Measurements from ENCODE around the gene CLEC16A.
A peak's percentile ranks its signal among the peaks of the same experiment; 100 is the strongest.

The CLEC16A gene, protein sequence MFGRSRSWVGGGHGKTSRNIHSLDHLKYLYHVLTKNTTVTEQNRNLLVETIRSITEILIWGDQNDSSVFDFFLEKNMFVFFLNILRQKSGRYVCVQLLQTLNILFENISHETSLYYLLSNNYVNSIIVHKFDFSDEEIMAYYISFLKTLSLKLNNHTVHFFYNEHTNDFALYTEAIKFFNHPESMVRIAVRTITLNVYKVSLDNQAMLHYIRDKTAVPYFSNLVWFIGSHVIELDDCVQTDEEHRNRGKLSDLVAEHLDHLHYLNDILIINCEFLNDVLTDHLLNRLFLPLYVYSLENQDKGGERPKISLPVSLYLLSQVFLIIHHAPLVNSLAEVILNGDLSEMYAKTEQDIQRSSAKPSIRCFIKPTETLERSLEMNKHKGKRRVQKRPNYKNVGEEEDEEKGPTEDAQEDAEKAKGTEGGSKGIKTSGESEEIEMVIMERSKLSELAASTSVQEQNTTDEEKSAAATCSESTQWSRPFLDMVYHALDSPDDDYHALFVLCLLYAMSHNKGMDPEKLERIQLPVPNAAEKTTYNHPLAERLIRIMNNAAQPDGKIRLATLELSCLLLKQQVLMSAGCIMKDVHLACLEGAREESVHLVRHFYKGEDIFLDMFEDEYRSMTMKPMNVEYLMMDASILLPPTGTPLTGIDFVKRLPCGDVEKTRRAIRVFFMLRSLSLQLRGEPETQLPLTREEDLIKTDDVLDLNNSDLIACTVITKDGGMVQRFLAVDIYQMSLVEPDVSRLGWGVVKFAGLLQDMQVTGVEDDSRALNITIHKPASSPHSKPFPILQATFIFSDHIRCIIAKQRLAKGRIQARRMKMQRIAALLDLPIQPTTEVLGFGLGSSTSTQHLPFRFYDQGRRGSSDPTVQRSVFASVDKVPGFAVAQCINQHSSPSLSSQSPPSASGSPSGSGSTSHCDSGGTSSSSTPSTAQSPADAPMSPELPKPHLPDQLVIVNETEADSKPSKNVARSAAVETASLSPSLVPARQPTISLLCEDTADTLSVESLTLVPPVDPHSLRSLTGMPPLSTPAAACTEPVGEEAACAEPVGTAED

DNA sequence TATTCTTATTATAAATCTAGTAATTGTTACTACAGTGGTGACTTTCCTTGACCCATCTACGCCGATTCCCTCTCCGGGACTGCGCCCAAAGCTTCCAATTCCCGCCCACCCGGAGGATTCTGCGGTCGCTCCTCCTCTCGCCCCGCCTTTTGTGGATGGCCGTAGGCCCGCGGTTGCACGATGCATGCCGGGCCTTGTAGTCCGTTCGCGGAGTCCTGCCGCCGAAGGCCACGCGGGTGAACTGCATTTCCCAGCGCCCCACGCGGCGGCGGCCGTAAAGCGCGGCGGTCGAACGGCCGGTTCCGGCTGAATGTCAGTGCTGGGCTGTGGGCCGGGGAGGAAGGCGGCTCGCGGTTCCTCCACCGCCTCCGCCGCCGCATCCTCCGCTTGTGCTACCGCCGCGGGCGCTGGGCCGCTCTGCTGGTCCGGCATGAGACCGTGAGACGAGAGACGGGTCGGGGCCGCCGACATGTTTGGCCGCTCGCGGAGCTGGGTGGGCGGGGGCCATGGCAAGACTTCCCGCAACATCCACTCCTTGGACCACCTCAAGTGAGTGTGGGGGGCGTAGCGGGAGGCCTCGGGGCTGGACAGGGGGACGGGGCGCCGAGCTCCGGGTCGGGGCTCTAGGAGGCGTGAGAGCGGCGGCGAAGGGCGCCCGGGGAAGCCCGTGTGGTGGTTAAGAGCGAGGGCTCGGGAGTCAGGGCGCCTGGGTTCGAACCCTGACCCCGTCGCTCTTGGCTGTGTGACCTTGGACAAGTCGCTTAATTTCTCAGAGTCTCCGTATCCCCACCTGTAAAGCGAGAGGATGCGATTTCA is at the start of gene CLEC16A:
Gene CLEC16A (plus strand): TSS at position 316 of the 816 bp plus-strand sequence. CDS start 154 bp downstream, at position 470.
- DNase-seq, result peak; percentile 96

DNA sequence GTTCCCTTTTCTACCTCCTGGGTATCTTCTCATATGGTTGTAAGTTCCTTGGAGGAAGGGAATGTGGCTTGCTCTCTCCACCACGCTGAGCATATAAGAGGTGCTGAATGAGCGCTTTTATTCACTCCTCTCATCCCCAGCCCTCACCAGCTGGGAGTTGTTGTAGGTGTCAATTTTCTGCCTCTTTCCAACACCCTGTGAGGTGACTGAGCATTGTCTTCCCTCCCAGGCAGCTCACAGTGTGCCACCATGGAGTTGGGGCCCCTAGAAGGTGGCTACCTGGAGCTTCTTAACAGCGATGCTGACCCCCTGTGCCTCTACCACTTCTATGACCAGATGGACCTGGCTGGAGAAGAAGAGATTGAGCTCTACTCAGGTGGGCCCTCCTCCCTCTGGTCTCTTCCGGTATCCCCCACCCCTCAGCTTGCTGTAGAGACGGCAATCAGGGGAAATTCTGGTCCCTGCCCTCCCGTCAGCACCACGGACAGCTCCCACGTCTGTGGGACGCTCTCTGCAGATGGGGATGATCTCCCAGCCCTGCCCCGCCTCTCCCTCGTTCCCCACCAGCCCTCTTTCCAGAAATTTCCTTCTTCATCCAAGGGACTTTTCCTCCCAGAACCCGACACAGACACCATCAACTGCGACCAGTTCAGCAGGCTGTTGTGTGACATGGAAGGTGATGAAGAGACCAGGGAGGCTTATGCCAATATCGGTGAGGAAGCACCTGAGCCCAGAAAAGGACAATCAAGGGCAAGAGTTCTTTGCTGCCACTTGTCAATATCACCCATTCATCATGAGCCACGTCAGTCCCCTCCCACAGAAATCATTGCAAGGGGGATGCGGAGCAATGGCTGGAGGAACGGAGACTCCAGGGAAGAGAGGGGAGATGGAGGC is 49.1 kb upstream of the CLEC16A start:
- peak; percentile 62 for DNase-seq

DNA sequence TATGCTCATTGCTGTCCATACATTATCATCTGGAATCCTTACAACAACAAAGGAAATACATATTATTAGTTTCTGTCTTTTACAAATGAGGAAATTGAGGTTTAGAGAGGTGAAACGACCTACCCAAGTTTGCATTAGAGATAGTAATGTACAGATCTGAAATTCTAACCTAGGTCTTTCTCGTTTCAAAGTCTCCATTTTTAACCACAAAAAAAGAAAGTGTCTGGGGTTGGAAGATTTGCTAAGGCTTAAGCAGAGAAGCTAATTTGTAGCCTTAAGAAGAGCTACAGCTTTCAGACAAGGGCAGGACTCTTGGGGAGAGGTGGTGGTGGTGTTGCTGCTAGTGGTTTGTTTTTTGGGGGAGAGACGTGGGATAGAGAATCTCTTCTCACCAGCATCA is 48.2 kb upstream of the CLEC16A start:
- no peak for DNase-seq

DNA sequence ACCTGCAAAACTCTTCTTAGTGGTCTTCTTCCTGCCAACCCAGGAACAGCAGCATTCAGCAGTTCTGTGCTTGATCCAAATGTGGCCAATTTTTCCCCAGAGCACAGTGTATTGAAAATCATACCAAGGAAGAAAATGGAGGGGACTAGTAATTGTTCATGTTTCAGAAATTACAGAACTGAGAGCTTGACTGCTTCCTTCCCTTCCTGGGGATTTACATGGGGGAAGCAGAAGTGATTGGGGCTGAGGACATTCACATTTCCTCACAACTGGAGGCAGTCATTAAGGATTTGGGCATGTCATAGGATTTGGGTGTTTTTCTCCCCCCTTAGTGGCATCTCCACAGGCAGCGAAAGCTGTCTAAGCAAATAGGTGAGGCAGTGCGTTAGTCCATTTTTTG is 47.6 kb upstream of the CLEC16A start:
- no peak for DNase-seq

DNA sequence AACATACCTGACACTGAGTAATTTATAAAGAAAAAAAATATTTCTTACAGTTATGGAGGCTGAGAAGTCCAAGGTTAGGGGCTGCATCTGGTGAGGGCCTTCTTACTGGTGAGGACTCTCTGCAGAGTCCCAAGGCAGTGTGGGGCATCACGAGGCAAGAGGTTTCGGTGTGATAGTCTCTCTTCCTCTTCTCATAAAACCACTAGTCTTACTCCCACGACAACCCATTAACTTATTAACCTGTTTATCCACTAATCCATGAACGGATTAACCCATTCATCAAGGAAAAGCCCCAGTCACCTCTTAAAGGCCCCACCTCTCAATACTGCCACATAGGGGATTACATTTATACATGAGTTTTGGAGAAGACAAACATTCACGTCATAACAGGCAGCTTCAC is 47.2 kb upstream of the CLEC16A start:
- DNase-seq, result no peak

DNA sequence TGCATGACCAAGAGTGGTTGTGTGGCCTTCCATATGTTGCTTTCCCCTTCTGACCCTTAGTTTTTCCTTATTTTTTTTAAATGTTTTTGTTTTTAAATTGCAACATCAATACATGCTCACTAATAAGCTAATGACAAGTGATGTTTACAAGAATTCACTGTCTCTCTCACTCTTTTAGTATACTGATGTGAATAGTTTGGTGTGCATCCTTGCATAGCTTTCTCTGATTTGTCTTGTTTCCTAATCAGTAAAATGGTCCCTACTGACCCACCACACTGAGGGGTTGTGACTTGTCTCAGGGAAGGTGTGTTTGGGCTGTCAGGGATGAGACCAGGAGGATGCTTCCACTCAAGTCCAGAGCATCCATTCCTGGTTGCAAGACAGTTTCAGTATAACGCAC is 41.4 kb upstream of the CLEC16A start:
- DNase-seq, result no peak

DNA sequence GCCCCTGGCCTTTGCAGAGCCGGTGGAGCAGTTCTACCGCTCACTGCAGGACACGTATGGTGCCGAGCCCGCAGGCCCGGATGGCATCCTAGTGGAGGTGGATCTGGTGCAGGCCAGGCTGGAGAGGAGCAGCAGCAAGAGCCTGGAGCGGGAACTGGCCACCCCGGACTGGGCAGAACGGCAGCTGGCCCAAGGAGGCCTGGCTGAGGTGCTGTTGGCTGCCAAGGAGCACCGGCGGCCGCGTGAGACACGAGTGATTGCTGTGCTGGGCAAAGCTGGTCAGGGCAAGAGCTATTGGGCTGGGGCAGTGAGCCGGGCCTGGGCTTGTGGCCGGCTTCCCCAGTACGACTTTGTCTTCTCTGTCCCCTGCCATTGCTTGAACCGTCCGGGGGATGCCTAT is 37.9 kb upstream of the CLEC16A start:
- no peak for DNase-seq

DNA sequence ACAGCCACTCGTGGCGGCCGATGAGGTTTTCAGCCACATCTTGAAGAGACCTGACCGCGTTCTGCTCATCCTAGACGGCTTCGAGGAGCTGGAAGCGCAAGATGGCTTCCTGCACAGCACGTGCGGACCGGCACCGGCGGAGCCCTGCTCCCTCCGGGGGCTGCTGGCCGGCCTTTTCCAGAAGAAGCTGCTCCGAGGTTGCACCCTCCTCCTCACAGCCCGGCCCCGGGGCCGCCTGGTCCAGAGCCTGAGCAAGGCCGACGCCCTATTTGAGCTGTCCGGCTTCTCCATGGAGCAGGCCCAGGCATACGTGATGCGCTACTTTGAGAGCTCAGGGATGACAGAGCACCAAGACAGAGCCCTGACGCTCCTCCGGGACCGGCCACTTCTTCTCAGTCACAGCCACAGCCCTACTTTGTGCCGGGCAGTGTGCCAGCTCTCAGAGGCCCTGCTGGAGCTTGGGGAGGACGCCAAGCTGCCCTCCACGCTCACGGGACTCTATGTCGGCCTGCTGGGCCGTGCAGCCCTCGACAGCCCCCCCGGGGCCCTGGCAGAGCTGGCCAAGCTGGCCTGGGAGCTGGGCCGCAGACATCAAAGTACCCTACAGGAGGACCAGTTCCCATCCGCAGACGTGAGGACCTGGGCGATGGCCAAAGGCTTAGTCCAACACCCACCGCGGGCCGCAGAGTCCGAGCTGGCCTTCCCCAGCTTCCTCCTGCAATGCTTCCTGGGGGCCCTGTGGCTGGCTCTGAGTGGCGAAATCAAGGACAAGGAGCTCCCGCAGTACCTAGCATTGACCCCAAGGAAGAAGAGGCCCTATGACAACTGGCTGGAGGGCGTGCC is 37.2 kb upstream of the CLEC16A start:
- no peak for DNase-seq

DNA sequence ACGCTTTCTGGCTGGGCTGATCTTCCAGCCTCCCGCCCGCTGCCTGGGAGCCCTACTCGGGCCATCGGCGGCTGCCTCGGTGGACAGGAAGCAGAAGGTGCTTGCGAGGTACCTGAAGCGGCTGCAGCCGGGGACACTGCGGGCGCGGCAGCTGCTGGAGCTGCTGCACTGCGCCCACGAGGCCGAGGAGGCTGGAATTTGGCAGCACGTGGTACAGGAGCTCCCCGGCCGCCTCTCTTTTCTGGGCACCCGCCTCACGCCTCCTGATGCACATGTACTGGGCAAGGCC is 36.7 kb upstream of the CLEC16A start:
- DNase-seq, result no peak

DNA sequence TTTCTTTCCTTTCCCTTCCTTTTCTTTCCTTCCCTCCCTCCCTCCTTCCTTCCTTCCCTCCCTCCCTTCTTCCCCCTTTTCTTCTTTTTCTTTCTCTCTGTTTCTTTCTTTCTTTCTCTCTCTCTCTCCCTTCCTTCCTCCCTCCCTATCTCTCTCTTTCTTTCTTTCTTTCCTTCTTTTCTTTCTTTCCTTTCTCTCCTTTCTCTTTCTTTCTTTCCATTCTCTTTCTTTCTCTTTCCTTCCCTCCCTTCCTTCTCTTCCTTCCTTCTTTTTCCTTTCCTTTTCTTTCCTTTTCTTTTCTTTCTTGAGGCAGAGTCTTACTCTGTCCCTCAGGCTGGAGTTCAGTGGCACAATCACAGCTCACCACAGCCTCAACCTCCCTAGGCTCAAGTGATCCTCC is 33.1 kb upstream of the CLEC16A start:
- DNase-seq, result no peak

DNA sequence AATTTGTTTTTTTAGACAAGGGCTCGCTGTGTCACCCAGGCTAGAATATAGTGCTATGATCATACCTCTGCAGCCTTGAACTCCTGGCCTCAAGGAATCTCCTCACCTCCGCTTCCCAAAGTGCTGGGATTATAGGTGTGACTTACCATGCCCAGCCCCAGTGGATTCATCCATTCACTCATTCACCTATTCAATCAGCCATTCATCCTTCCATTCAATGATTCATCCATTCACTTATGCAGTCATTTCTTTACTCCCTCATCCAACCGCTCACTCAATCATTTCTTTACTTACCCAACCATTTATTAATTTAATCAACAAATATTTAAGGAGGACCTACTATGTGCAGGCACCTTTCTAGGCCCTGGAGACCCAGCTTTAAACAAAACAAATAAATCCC is 27.8 kb upstream of the CLEC16A start:
- DNase-seq, result no peak

DNA sequence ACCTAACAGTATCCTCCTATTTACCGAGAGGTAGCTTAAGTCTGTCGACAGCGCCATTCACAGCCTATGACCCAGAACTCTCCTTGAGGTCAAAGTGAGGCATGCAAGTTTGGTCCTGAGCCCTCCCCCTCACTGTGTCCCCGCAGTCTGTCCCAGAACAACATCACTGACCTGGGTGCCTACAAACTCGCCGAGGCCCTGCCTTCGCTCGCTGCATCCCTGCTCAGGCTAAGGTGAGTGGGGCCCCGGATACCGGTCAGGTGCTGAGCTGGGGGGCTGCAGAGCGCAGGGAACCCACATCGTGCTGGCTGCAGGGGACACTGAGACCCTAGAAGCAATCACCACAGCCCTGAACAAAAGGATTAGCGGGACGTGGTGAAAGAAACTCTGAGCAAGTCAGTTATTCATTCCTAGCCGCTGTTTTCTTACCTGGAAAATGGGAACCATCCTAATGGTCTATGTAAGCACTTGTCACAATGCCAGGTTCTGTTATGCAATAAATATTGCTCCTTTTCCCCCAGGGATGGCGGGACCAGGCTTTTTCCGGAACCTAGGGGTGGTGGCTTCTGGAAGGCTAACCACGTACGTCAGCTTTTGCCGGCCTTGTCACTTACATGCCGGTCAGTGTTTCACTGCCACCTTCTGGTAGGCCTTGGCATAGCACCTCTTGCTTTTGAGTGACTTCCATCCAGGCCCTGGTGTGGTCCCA is 25.9 kb upstream of the CLEC16A start:
- DNase-seq, result peak; percentile 97

DNA sequence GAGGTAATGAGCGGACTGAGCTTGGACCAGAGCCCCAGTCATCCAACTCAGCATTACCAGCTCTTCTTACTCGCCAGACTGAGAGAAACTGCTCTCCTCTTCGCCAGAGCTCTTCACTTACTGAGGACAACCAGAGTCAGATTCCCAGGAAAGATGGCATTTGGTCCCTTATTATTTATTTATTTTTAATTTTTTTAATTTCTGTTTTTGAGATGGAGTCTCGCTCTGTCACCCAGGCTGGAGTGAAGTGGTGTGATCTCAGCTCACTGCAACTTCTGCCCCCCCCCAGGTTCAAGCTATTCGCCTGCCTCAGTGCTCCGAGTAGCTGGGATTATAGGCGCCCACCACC is 25.4 kb upstream of the CLEC16A start:
- DNase-seq, result no peak

DNA sequence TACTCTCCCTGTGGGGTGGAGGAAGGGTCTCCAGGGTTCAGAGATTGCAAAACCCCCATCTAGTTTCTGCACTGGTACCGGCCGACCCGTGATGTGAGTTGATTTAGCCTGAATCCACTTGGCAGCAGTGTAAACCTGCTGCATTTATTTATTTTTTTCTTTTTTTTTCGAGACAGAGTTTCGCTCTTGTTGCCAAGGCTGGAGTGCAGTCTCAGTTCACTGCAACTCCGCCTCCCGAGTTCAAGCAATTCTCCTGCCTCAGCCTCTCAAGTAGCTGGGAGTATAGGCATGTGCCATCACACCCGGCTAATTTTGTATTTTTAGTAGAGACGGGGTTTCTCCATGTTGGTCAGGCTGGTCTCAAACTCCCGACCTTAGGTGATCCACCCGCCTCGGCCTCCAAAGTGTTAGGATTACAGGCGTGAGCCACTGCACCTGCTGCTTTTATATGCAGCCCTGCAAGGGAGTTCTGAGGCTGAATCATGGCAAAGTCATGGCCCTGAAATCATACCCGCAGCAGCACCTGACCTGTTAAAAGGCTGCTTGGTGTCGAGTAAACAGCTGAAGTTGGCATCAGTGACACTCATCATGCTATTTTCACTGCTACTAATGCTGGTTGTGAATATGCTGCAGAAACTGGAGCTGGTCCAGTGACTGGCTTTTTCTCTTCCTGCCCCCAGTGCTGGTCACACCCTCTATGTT is 23.5 kb upstream of the CLEC16A start:
- DNase-seq, result no peak

DNA sequence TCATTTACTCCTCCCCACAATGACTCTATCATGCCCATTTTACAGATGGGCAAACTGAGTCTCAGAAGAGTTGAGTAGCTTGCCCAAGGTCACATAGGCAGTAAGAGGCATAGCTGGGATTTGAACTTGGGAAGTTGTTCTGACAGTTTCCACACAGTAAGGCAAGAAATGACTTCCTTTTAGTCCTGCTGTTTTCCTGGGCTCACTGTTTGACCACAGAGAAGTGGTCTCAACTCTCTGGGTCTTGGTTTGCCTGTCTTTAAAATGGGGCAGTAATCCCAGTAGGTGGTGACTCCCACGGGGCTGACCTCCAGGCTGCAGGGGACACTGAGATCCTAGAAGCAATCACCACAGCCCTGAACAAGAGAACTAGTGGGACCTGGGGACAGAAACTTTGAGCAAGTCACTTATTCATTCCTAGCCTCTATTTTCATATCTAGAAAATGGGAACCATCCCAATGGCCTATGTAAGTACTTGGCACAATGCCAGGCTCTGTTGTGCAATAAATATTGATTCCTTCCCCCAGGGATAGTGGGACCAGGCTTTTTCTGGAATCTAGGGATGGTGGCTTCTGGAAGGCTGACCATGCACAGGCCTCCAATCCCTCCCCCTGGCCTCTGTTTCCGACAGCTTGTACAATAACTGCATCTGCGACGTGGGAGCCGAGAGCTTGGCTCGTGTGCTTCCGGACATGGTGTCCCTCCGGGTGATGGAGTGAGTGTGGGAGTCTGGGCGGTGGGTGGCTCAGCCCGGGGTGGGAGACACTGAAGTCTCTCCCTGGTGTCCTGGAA is 22.6 kb upstream of the CLEC16A start:
- no peak for DNase-seq

DNA sequence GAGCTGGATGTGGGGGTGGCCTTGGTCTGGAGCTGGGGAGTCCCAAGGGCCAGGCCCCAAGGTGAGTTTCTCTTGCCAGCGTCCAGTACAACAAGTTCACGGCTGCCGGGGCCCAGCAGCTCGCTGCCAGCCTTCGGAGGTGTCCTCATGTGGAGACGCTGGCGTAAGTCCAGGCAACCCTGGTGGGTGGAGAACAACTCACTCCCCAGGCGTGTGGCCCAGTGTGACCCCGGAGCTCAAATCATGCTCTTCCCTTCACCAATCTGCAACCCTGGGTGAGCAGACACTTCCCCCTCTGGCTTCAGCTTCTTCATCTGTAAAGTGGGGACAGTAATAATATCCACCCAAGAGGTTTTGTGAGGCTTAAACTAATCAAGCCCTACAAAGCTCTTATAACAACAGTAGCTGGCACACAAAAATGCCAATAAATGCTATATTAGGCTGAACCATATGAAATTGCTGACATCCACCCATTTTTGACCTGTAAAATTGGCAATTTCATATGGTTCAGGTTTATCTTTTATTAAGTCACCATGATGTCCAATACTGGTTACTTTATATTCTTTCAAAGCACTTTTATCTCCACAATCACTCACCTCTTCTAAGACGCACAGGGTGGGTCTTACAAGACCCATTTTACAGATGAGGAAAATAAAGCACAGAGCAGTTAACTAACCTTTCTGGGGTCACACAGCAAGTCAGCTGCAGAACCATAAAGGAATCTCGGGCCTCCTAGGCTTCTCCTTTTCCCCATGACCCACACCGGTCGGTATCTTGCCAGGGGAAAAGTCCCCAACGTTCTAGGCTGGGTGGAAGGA is 21.8 kb upstream of the CLEC16A start:
- no peak for DNase-seq

DNA sequence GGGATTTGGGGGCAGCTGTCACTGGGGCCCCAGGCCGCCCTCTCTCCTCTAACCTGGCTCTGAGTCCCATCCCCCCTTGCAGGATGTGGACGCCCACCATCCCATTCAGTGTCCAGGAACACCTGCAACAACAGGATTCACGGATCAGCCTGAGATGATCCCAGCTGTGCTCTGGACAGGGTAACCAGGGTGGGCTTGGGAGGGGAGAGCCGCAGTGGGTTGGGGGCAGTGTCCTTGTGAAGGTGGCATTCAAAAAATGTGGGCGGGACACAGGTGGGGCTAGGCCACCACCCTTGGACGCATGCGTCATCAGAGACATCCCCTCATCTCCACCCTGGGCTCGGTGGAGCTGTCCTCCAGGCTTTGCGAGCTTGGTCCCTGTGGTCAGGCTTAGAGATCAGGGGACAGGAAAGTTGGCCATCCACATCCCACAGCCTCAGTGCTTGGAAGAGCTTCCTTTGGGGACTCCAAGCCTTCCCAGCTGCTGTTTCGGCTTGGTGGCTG is 21.2 kb upstream of the CLEC16A start:
- DNase-seq, result no peak
